Epithelial cell of alveolus of lung (primary cell): ENCODE results near the gene COCH. TPM values are rescaled to one million over a fixed set of nuclear protein-coding genes. Genes with fewer than 3 reads are reported as not detected.

Experiments used
- total RNA-seq: library from RNA; depleted of rRNA; stranded (reverse); fragments of >200 nt; gene quantifications from 2 replicates; pipeline ENCODE4 v1.2.1, GENCODE V29; 2015

COCH gene
- 0.39 and 0.72 TPM in 2 replicates for total RNA-seq

GRCh38 chr14:30874120-30874998, at the start of gene COCH:
TSS of gene COCH (plus strand) at chr14:30874559. CDS start at chr14:30874939, 380 bp downstream.

Other genes with a start within 250 kb of the COCH start
- gene AP4S1, start 151.1 kb downstream of the COCH start, total RNA-seq, result 5.3 and 7.0 TPM in 2 replicates
- 24.6 and 29.1 TPM in 2 replicates for gene STRN3, start 151.8 kb downstream of the COCH start, total RNA-seq